Neural cell (in vitro differentiated cells): ENCODE results near the gene FAS.

Experiments used
- EP300 ChIP-seq: fragments of 450-650 bp; conservative IDR thresholded peaks from 2 replicates; pipeline ENCODE4 v1.6.1; 2014; ENCODE audit warnings: antibody characterized with exemption, mild to moderate bottlenecking, moderate library complexity; ENCODE audit not compliant: poor library complexity, severe bottlenecking
- EZH2 ChIP-seq: fragments of 200-600, 300-800 bp; shearing (Covaris generic), sonication (generic); IDR thresholded peaks from 2 replicates; pipeline ENCODE4 v1.6.1; 2014; ENCODE audit warnings: antibody characterized with exemption, low read length, borderline replicate concordance, mild to moderate bottlenecking; ENCODE audit not compliant: insufficient read depth, poor library complexity, severe bottlenecking
- RAD21 ChIP-seq: fragments of 450-650 bp; conservative IDR thresholded peaks from 2 replicates; pipeline ENCODE4 v1.6.1; 2014; ENCODE audit warnings: antibody characterized with exemption, mild to moderate bottlenecking, moderate library complexity
- TAF1 ChIP-seq: IDR thresholded peaks from 2 replicates; pipeline ENCODE4 v1.6.1; 2012; ENCODE audit warnings: low read depth
- TF ChIP-seq, protein P1 (sequence below): fragments of 450-650 bp; IDR thresholded peaks from 2 replicates; pipeline ENCODE4 v1.5.1; 2014; ENCODE audit warnings: antibody characterized with exemption, mild to moderate bottlenecking, moderate library complexity; ENCODE audit not compliant: poor library complexity, severe bottlenecking

DNA sequence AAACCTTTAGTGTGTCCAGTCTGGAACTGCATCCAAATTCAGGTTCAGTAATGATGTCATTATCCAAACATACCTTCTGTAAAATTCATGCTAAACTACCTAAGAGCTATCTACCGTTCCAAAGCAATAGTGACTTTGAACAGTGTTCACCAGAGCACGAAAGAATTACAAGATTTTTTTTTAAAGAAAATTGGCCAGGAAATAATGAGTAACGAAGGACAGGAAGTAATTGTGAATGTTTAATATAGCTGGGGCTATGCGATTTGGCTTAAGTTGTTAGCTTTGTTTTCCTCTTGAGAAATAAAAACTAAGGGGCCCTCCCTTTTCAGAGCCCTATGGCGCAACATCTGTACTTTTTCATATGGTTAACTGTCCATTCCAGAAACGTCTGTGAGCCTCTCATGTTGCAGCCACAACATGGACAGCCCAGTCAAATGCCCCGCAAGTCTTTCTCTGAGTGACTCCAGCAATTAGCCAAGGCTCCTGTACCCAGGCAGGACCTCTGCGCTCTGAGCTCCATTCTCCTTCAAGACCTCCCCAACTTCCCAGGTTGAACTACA is 694 bp upstream of the FAS start:
- TF ChIP-seq, protein P1, sequence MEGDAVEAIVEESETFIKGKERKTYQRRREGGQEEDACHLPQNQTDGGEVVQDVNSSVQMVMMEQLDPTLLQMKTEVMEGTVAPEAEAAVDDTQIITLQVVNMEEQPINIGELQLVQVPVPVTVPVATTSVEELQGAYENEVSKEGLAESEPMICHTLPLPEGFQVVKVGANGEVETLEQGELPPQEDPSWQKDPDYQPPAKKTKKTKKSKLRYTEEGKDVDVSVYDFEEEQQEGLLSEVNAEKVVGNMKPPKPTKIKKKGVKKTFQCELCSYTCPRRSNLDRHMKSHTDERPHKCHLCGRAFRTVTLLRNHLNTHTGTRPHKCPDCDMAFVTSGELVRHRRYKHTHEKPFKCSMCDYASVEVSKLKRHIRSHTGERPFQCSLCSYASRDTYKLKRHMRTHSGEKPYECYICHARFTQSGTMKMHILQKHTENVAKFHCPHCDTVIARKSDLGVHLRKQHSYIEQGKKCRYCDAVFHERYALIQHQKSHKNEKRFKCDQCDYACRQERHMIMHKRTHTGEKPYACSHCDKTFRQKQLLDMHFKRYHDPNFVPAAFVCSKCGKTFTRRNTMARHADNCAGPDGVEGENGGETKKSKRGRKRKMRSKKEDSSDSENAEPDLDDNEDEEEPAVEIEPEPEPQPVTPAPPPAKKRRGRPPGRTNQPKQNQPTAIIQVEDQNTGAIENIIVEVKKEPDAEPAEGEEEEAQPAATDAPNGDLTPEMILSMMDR, result no peak
- TF ChIP-seq RAD21 (no peak), EP300 (no peak), TAF1 (no peak), EZH2 (no peak)
